ENCODE measurements around the gene TAS2R9. TPM values are rescaled to one million over a fixed set of nuclear protein-coding genes. Genes with fewer than 3 reads are reported as not detected.
A peak's percentile ranks its signal among the peaks of the same experiment; 100 is the strongest.
"Not testable (repeated sequence)": the region's sequence is repeated elsewhere in the genome, so short reads cannot be mapped to it uniquely, and the experiment has no call there.

The TAS2R9 gene
- not detected in 2 replicates for total RNA-seq

GRCh38 chr12:10810068-10810467 lies at the start of gene TAS2R9:
Gene TAS2R9 (minus strand): TSS chr12:10810168. CDS start chr12:10810075, 93 bp downstream.
- DNase-seq (ENCODE audit: low read depth in 2 of 2) = no peak

- no peak for DNase-seq (ENCODE audit: low read depth in 2 of 2)
These were observed 45.8 kb upstream of the TAS2R9 start for GRCh38 chr12:10855807-10856206.

DNA sequence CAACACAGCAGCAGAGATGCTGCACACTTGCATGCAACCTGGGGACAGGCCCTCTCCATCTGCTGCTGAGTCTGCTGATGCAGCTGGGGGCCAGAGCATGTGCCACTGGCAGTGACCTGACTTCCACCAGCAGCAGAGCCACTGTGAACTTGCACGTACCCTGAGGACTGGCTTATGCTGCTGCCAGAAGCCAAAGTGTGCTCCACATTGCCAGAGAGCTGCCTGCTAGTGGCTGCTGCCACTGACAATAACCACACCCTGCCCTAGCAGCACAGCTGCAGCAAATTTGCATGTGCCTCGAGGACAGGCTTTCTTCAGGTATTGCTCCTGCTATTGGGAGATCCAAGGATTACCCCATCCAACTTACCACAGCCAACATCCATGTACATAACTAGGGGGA lies 43.8 kb upstream of the TAS2R9 start:
- no peak for DNase-seq (ENCODE audit: low read depth in 2 of 2)

GRCh38 chr12:10851243-10851858 lies 41.4 kb upstream of the TAS2R9 start:
- DNase-seq (ENCODE audit: low read depth in 2 of 2) = no peak

- no peak for DNase-seq (ENCODE audit: low read depth in 2 of 2)
These were observed 39.5 kb upstream of the TAS2R9 start, which contains the start of gene PRR4 for GRCh38 chr12:10849425-10849878. Gene PRR4 (minus strand): TSS chr12:10849475. CDS start chr12:10849437, 38 bp downstream.

- no peak for DNase-seq (ENCODE audit: low read depth in 2 of 2)
These were observed 37.8 kb upstream of the TAS2R9 start for GRCh38 chr12:10847744-10848143.

GRCh38 chr12:10842862-10843261 lies 32.9 kb upstream of the TAS2R9 start:
- DNase-seq (ENCODE audit: low read depth in 2 of 2) = no peak

DNA sequence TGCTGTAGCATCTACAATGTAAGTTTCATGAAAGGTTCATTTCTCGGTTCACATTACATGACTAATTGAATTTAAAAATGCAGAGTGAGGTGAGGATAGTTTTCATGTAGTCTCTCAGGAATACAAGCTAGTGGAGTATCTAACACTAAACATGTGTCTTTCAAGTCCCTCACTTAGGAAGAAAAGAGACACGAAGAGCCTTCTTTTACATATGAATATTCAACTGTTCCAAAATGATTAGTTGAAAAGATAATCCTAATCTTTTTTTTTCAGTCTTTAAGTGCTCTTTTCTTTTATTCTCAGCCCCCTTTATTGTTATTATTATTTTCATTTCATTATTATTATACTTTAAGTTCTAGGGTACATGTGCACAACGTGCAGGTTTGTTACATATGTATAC lies 28.5 kb upstream of the TAS2R9 start:
- DNase-seq (ENCODE audit: low read depth in 2 of 2) = no peak

DNA sequence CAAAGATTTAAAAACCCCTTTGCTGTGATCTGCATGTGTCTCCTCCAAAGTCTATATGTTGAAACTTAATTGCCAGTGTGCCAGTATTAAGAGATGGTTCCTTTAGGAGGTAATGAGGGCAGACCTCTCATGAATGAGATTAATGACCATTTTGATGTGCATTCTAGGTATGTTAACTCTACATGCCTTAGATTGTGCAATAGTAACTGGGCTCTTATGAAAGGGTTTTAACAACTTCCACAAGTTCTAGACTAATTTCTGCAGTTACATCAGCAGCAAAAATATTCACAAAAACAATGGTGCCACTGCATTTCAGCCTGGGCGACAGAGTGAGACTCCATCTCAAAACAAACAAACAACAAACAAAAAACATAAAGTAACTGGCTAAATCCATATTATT lies 20.0 kb upstream of the TAS2R9 start:
- no peak for DNase-seq (ENCODE audit: low read depth in 2 of 2)

DNA sequence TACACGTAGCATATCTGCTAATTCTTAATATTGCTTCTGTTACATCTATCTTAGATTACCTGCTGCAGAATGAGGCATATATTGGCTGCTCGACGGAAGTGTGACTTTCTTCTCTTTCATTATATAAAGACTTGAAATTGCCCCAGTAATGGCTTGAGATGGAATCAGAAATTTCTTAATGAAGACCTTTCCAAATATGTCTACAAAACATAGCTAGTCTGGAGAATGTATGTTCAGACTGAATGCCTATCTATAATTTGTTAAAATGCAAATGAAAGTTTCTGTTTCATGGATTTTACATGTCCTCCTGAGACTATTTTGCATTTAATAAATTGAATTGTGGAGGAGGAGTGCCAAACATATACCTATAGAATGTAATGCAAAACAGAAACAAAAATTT lies 16.3 kb upstream of the TAS2R9 start, which contains the start of gene TAS2R10:
TSS of gene TAS2R10 (minus strand) at position 101 of the 400 bp plus-strand sequence. CDS start at position 12, 89 bp downstream.
- DNase-seq (ENCODE audit: low read depth in 2 of 2) = no peak

DNA sequence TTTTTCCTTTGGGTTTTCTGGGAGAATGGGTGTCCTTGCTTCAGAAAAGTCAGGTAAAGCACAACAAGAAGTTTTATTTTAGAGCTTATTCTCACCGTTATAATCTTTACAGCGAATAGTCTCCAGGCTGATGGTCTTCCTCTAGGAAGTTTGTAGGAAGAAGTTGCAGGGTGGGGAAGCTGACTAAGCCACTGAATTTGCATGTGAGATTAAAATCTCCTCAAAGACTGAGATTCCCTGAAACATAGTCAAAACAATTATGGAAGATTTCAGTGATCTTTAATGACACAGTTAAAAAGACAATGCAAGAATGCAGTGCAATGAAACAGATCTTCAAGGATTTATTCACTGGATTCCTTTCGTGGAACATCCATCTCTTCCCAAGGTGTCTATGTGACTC lies 15.0 kb upstream of the TAS2R9 start:
- no peak for DNase-seq (ENCODE audit: low read depth in 2 of 2)

DNA sequence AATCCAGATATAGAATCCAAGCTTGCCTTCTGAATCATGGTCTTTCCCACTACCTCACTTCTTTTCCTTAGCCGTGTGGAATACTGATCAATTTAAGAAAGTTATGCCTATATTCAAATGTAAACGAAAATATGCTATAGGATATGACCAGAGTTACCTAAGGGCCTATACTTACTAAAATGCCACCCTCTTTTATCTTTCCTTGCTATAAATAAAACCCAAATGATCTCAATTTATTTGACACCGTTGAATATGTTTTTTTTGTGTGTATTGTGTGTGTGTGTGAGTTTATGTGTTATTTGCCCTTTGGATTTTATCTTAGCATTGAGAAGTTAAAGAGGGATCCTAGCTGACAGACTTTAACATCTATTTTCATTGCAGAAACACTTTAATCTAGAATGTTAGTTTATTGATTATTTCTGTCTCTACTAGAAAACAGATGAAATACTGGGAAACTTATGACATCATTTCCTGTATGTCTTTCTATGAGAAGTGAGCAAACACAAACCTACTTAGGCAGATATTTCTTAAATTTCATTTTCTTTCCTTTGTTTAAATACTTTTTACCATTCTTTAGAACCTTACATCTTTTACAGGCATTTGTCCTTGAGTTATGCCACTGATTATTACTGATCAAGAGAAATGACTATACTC lies 2.0 kb upstream of the TAS2R9 start:
- DNase-seq (ENCODE audit: low read depth in 2 of 2) = no peak

DNA sequence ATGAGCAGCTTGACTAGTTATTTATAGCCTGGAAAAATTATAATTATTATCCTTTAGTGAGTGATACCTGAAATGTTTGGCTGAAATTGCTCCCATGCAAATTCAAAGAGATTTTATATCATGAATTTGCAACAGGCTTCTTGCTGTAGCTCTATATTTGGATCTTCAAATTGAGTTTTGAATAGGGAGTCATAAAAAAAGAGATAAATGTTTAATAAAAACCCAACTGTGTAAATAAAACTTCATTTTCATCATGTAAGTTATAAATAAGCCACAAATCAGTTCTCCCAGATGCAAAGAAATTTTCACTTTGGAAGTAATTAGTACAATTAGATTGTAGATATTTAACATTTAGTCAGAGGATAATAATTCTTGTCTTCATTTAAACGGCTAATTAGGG lies 2.8 kb downstream of the TAS2R9 start, which contains the start of gene TAS2R8:
TSS of gene TAS2R8 (minus strand) at position 101 of the 400 bp plus-strand sequence. CDS start 306 bp downstream, outside the sequence.
- DNase-seq (ENCODE audit: low read depth in 2 of 2) = no peak

DNA sequence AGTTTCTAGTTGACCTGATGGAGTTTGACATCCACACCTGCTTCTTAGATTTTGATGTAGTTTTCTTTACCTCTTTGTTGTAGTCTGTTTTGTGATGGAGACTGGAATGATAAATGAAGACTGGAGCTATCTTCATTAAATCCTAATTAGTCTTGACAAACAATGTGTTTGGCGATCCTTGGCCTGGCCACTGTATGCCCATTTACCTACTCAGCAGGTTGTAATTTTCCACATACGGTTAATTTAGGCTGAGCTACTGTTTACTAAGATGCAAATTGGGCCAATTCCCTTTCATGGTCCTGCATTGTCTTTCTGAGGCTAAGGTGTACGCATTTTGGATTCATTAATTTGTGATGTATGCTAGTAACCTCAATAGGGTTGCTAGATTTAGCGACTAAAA lies 7.4 kb downstream of the TAS2R9 start, which contains the start of gene TAS2R7:
TSS of gene TAS2R7 (minus strand) at position 41 of the 400 bp plus-strand sequence. CDS start 57 bp downstream, outside the sequence.
- no peak for DNase-seq (ENCODE audit: low read depth in 2 of 2)

DNA sequence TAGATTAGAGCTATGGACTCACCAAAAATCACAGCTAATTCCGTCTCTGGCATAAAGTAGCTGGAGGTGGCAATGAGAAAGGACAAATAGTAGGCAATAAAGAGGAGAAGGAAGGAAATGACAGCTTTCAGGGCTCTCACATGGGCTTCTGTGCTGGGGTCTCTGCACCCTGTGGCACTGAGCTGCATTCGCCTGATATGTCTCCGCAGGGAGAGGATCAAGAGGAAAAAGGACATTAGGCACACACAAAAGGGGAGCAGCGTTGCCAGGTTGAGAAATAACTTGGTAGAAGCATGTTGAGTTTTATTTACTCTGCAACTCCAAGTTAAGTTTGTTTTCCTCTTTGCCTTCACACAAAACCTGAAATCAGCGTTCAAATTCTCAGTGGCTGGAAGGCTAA lies 8.2 kb downstream of the TAS2R9 start:
- no peak for DNase-seq (ENCODE audit: low read depth in 2 of 2)

DNA sequence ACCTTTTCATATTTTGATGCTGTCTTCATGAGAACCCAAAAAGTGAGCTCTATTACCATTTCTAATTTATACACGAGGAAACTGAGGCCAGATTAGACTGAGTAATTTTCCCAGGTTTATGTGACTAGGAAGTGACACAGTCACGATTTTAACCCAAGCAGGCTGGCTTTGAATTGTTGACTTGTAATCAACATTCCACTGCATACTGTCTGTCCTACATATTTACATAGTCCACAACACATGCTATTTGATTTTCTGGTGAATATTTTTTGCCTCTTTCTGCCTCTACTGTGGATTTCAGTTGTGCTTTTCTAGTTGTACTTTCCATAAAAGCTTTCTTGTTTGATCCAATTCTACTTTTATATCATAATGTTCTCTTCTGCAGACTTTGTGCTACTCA lies 15.7 kb downstream of the TAS2R9 start:
- no peak for DNase-seq (ENCODE audit: low read depth in 2 of 2)

DNA sequence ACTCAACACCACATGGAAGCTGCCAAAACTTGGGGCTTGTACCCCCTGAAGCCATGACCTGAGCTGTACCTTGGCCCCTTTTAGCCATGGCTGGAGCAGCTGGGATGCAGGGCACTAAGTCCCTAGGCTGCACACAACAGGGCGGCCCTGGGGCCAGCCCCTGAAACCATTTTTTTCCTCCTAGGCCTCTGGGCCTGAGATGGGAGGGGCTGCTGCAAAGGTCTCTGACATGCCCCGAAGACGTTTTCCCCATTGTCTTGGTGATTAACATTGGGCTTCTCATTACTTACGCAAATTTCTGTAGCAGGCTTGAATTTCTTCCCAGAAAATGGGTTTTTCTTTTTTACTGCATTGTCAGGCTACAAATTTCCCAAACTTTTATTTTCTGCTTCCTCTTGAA lies 18.2 kb downstream of the TAS2R9 start:
- not testable (repeated sequence) for DNase-seq (ENCODE audit: low read depth in 2 of 2)

GRCh38 chr12:10783252-10783651 lies 26.7 kb downstream of the TAS2R9 start:
- DNase-seq (ENCODE audit: low read depth in 2 of 2) = no peak

- DNase-seq (ENCODE audit: low read depth in 2 of 2) = no peak
These were observed 30.9 kb downstream of the TAS2R9 start for GRCh38 chr12:10779103-10779502.

DNA sequence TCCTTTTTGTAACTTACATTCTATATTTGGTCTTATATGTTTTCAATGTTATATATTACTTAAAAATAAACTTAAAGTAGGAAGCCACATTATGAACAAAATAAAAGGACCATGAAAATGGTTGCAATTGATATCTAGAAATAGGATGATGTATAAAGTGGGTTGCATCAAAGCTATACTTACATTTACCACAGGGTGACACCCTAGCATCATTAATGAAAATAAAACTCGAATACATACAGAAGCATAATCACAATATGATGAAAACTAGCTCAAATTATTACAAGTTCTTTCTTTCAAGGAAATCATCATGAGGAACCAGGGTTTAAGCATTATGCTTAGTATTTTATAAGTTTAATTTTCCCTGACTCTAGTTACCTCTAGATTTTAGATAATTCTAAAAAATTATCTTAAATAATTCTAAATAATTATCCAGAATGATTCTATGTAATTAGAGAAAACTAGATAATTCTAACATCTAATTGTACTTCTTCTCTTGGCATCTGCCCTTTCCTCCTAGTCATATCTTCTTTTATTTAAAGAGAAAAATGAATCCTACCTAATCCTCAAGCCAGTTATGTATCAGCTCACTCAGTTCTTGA lies 38.7 kb downstream of the TAS2R9 start:
- peak; percentile 36 to 57 for DNase-seq (ENCODE audit: low read depth in 2 of 2)

GRCh38 chr12:10759657-10760056 lies 50.3 kb downstream of the TAS2R9 start:
- DNase-seq (ENCODE audit: low read depth in 2 of 2) = no peak

Data from dermis microvascular lymphatic vessel endothelial cell (primary cell).